ENCODE data around the gene CLCA1.

The CLCA1 gene, protein sequence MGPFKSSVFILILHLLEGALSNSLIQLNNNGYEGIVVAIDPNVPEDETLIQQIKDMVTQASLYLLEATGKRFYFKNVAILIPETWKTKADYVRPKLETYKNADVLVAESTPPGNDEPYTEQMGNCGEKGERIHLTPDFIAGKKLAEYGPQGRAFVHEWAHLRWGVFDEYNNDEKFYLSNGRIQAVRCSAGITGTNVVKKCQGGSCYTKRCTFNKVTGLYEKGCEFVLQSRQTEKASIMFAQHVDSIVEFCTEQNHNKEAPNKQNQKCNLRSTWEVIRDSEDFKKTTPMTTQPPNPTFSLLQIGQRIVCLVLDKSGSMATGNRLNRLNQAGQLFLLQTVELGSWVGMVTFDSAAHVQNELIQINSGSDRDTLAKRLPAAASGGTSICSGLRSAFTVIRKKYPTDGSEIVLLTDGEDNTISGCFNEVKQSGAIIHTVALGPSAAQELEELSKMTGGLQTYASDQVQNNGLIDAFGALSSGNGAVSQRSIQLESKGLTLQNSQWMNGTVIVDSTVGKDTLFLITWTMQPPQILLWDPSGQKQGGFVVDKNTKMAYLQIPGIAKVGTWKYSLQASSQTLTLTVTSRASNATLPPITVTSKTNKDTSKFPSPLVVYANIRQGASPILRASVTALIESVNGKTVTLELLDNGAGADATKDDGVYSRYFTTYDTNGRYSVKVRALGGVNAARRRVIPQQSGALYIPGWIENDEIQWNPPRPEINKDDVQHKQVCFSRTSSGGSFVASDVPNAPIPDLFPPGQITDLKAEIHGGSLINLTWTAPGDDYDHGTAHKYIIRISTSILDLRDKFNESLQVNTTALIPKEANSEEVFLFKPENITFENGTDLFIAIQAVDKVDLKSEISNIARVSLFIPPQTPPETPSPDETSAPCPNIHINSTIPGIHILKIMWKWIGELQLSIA

DNA sequence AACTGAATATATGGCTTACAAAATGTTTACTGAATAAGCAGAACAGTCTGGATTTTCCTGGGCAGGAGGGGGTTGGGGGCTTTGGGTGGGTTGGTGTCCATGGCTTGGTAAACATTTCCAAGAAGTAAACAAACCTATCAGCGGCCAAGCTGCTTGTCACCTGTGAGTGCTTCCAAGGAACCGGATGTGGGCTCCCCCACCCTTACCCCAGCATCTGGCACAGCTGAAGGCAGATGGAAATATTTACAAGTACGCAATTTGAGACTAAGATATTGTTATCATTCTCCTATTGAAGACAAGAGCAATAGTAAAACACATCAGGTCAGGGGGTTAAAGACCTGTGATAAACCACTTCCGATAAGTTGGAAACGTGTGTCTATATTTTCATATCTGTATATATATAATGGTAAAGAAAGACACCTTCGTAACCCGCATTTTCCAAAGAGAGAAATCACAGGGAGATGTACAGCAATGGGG lies at the start of gene CLCA1:
TSS of gene CLCA1 (plus strand) at position 427 of the 477 bp plus-strand sequence. CDS start at position 472, 45 bp downstream.
- no peak for DNase-seq (ENCODE audit: low spot score)
- TF ChIP-seq, protein P1, sequence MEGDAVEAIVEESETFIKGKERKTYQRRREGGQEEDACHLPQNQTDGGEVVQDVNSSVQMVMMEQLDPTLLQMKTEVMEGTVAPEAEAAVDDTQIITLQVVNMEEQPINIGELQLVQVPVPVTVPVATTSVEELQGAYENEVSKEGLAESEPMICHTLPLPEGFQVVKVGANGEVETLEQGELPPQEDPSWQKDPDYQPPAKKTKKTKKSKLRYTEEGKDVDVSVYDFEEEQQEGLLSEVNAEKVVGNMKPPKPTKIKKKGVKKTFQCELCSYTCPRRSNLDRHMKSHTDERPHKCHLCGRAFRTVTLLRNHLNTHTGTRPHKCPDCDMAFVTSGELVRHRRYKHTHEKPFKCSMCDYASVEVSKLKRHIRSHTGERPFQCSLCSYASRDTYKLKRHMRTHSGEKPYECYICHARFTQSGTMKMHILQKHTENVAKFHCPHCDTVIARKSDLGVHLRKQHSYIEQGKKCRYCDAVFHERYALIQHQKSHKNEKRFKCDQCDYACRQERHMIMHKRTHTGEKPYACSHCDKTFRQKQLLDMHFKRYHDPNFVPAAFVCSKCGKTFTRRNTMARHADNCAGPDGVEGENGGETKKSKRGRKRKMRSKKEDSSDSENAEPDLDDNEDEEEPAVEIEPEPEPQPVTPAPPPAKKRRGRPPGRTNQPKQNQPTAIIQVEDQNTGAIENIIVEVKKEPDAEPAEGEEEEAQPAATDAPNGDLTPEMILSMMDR (IDR thresholded peaks at IDR 0.05) = no peak
- Histone ChIP-seq H3K27ac (no peak within 1 kb of the TSS), H3K4me3 (no peak within 1 kb of the TSS)

DNA sequence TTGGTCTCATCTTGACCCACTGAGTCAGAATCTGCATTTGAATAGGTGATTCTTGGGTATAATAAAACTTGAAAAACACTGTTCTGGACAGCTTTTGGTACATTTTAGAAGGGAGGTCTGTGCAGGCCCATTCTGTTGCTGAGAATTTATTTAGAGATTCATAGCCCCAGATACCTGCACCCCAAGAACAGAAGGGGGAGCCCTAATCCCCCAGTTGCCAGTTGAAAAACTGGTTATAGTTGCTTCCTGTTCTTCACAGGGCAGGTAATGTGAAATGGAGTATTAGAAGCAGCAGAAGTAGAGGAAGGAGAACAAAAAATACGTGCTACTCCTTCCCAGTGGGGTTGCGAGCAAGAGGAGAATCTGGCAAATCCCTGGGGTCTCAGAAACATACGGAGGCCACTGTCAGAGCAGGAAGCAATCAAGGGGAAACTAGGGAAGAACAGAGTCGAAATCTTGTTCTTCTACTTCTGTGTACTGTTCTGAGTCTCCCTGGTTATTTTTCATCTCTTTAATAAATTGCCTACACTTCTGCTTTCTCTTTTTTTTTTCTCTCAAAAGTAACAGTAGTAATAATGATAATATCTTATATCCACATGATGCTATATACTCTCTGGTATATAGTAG lies 49.3 kb upstream of the CLCA1 start:
- TF ChIP-seq, protein P1 (IDR thresholded peaks at IDR 0.05) = no peak
- H3K27ac ChIP-seq = no peak overlapping the region
- H3K4me3 ChIP-seq = no peak overlapping the region
- no peak for DNase-seq (ENCODE audit: low spot score)

DNA sequence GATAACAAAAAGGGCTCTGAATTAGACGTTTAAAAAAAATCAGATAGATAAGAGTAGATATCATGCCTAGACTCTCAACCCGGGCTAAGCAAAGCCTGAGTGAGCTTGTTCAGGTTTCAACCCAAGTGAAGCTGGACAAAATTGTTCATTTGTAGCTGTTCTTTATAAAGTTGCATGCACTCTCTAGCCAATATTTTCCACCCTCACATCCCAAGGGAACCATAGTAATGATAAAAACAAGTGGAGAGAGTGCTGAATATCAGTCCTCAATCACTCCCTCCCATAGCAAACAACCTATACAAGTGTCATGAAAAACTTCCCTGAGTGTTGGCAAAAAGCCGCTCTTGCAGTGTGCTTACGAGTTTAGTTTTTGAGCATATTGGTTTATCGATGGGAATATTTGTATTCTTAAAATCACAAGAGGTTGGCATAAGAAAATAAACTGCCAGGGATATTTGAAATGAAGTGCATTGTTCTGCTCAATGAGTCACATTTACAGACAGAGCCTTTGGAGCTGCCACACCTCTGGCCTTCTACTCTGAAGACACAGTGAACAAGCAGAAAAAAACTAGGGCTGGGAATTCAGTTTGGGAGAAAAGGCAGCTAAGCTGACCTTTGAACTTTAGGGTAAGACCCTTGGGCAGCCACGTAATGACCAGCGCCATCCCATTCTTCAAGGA lies 47.0 kb upstream of the CLCA1 start:
- DNase-seq (ENCODE audit: low spot score) = no peak
- TF ChIP-seq, protein P1 (IDR thresholded peaks at IDR 0.05) = no peak
- no peak overlapping the region for H3K27ac ChIP-seq
- no peak overlapping the region for H3K4me3 ChIP-seq

DNA sequence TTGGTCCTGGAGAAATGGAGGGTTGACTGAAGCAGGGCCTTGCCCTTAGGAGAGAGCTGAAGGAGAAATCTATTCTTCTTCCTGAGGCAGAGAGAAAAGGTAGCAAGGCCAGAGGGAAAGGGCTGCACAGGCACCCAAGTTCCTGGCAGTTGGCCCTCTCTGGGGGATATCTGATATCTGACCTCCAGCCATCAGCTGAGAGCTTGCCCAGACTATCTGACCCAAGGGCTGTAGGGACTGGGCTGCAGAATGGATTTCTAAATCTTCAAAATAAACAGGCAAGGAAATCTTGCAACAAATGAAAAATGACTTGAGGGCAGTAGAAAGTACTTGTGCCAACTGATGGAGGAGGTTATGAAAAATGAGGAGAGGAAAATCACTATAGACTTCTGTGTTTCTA lies 45.3 kb upstream of the CLCA1 start:
- Histone ChIP-seq H3K27ac (no peak overlapping the region), H3K4me3 (no peak overlapping the region)
- TF ChIP-seq, protein P1 (IDR thresholded peaks at IDR 0.05) = no peak
- DNase-seq (ENCODE audit: low spot score) = no peak

DNA sequence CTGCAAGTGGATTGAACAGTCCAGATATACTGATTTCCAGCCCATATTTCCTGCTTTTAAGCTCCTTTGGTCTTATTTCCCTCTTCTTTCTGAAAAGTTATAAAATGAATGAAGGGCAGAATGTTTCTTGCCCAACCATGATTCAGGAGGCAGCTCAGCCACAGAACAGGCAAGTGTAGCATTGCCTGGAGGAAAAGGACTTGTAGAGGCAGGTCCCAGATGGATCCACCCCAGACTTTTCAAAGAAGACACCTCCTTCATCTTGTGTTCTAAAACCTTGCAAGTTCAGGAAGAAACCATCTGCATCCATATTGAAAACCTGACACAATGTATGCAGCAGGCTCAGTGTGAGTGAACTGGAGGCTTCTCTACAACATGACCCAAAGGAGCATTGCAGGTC lies 44.9 kb upstream of the CLCA1 start, which contains the start of gene CLCA2:
TSS of gene CLCA2 (plus strand) at position 299 of the 400 bp plus-strand sequence. CDS start at position 376, 77 bp downstream.
- TF ChIP-seq, protein P1 (IDR thresholded peaks at IDR 0.05) = no peak
- no peak within 1 kb of the TSS for H3K27ac ChIP-seq
- no peak for DNase-seq (ENCODE audit: low spot score)
- H3K4me3 ChIP-seq = no peak within 1 kb of the TSS

DNA sequence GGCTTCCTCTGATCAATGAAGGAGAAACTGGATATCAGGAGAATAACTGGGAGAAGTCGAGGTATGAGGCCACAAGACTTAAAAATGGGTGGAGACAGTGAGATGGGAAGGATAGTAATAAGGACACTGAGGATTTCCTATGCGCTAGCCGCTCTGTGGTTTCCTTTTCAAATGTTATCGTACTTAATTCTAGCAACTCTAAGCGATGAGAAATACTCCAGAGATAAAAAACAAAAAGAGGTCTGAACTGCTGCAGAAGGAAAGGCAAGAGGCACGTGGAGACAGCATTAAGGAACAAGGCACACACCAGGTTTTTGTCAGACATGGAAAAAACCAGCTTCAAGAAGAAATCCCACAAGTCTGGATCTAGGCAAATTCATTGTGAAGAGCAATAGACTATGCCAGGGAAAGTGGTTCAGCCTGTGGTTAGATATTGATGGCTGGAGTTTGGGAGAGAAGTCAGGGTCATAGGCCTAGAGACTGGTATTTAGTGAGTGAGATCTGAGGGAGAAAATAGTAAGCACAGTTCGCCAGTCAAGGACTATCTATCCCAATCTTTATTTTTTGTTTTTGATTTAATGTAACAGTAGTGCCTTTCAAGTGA lies 39.5 kb upstream of the CLCA1 start:
- TF ChIP-seq, protein P1 (IDR thresholded peaks at IDR 0.05) = no peak
- Histone ChIP-seq H3K4me3 (no peak overlapping the region), H3K27ac (peak overlapping the region; percentile 55 to 66)
- no peak for DNase-seq (ENCODE audit: low spot score)
